ENCODE data around the gene ZGPAT.
"Not testable (repeated sequence)": the region's sequence is repeated elsewhere in the genome, so short reads cannot be mapped to it uniquely, and the experiment has no call there.

The ZGPAT gene

DNA sequence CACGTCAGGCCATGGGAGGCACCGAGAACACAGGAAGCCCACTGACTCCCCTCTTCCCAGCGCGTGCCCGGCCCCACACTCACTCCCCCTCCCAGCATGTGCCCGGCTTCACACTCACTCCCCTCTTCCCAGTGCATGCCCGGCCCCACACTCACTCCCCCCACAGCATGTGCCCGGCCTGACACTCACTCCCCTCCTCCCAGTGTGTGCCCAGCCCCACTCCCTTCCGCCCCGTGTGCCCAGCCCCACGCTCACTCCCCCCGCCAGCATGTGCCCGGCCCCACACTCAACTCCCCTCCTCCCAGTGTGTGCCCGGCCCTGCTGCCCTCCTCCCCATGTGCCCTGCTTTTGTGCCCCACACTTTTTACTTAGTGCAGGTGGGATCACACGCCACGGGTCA lies 40.0 kb upstream of the ZGPAT start:
- TF ChIP-seq ZNF274 (IDR thresholded peaks at IDR 0.05; ENCODE audit: low read depth, low read length) = no peak
- H3K4me3 ChIP-seq (ENCODE audit: low read length) = no peak overlapping the region

DNA sequence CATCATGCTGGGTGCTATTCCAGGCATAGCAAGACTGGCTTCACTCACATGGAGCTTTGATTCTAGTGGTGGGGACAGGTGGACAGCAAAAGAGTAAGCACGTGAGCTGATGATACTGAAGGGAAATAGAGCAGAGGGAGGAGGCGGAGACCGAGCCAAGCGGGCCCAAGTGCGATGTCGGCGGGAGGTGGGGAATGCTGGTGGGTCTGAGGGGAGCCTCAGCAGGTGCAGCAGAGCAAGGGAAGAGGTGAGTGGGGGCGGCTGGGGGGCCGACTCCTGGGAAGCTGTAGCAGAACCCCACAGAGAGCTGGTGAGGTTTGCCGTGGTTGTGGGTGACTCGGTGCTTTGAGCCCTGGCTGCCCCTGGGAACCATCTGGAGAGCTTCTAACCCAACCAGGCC lies 39.5 kb upstream of the ZGPAT start:
- no peak for TF ChIP-seq ZNF274 (IDR thresholded peaks at IDR 0.05; ENCODE audit: low read depth, low read length)
- H3K4me3 ChIP-seq (ENCODE audit: low read length) = no peak overlapping the region

DNA sequence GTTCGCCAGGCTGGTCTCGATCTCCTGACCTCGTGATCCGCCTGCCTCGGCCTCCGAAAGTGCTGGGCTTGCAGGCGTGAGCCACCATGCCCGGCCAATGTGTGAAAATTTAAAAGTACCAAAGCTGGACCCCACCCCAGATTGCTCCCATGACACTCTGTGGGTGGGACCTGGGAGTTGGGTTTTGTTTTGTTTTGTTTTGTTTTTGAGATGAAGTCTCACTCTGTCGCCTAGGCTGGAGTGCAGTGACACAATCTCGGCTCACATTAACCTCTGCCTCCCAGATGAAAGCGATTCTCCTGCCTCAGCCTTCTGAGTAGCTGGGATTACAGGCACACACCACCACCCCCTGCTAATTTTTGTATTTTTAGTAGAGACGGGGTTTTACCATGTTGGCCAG lies 36.1 kb upstream of the ZGPAT start:
- H3K4me3 ChIP-seq (ENCODE audit: low read length) = not testable (repeated sequence)

DNA sequence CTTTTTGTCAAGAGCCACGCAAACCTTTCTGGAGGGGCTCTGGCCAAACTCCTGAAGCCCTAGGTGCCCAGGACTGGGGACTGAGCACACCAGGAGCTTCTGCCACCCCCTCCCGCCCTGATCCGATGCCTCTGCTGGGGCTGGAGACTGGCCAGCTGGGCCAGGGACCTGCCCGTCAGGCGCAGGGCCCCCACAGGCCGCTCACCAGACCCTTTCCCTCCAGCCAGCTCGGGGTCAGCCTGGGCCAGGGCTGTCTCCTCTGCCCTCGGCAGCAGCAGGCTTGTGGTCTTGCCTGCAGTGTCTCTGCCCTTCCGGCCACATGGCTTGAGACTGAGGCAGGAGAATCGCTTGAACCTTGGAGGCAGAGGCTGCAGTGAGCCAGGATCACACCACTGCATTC lies 35.2 kb upstream of the ZGPAT start:
- TF ChIP-seq ZNF274 (IDR thresholded peaks at IDR 0.05; ENCODE audit: low read depth, low read length) = no peak
- no peak overlapping the region for H3K4me3 ChIP-seq (ENCODE audit: low read length)

DNA sequence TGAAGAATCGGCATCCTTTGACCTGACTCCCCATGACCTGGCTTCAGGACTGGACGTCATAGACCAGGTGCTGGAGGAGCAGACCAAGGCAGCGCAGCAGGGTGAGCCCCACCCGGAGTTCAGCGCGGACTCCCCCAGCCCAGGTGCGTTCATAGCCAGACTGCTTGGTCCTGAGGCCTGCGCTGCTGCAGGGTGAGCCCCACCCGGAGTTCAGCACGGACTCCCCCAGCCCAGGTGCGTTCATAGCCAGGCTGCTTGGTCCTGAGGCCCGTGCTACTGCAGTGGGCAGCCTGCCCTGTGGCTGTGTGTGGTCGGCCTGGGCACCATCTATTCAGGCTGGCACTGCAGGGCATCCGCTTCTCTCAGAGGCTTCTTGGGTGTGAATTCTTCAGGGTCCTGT lies 33.9 kb upstream of the ZGPAT start:
- TF ChIP-seq ZNF274 (IDR thresholded peaks at IDR 0.05; ENCODE audit: low read depth, low read length) = no peak
- no peak overlapping the region for H3K4me3 ChIP-seq (ENCODE audit: low read length)

DNA sequence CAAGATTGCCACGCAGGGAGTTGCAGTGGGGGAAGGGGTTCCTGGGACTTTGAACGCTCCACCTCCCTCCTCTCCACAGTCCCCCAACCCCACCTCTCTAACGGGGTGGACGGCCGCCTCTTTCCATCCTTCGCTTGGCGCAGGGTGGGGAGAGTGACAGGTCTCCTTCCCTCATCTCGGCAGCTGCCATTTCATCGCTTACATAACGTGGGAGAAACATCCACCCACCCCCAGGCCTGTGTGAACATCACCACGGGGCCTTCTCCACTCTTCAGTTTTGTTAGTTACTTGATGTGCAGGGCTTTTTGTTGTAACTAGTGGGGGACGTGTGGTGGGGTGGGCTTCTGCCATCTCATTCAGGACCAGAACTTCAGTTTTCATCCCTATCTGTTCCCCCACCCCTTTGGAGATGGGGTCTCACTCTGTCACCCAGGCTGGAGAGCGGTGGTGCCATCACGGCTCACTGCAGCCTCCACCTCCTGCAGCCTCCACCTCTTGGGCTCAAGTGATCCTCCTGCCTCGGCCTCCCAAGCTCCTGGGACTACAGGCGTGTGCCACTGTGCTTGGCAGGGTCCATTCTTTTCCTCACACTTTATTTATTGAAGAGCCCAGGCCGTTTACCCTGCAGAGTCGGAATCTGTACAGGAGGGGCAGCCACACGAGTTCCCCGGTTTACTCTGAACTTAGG lies 32.0 kb upstream of the ZGPAT start:
- no peak for TF ChIP-seq ZNF274 (IDR thresholded peaks at IDR 0.05; ENCODE audit: low read depth, low read length)
- H3K4me3 ChIP-seq (ENCODE audit: low read length) = no peak overlapping the region

DNA sequence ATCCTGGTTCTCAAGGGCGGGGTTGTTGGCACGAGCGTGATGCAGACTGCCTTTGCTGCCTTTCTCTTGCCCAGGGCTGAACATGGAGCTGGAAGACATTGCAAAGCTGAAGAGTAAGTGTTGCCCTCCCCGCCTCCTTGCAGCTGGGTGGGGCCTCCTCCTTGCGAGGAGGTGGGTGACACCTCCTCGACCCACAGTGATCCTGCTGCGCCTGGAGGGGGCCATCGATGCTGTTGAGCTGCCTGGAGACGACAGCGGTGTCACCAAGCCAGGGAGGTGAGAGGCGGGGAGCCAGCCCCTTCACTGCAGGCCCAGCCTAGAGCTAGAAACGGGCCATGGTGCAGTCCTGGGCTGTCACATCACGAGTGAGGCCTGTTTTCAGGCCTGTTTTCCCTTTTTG lies 29.8 kb upstream of the ZGPAT start:
- no peak for TF ChIP-seq ZNF274 (IDR thresholded peaks at IDR 0.05; ENCODE audit: low read depth, low read length)
- H3K4me3 ChIP-seq (ENCODE audit: low read length) = no peak overlapping the region

DNA sequence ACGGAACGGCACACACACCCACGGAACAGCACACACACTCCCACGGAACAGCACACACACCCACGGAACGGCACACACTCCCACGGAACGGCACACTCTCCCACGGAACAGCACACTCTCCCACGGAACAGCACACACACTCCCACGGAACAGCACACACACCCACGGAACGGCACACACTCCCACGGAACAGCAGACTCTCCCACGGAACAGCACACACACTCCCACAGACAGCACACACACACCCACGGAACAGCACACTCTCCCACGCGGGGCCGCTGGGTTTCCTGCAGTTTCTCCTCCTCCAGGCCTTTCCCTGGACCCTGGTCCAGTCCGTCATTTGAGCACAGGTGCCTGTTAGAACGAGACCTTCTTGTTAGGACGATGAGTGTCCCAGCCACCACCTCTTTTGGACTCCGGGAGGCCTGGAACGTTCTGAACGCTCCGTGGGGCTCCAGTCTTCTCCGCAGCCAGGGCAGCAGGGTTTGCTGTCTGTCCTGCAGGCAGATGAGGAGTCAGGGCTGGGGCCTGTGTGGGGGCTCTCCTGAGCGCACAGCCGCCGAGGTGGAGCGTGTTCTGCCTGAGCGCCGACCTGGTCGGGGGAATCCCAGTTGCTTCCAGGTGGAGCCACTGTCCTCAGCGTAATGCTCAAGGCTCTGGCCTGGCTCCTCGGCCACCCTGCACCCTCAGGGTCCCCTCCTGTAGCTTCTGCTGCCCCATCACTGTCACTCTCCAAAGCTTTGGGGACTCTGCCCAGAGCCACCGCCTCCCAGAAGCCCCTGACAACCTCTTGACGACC lies 29.0 kb upstream of the ZGPAT start:
- no peak for TF ChIP-seq ZNF274 (IDR thresholded peaks at IDR 0.05; ENCODE audit: low read depth, low read length)
- H3K4me3 ChIP-seq (ENCODE audit: low read length) = no peak overlapping the region

DNA sequence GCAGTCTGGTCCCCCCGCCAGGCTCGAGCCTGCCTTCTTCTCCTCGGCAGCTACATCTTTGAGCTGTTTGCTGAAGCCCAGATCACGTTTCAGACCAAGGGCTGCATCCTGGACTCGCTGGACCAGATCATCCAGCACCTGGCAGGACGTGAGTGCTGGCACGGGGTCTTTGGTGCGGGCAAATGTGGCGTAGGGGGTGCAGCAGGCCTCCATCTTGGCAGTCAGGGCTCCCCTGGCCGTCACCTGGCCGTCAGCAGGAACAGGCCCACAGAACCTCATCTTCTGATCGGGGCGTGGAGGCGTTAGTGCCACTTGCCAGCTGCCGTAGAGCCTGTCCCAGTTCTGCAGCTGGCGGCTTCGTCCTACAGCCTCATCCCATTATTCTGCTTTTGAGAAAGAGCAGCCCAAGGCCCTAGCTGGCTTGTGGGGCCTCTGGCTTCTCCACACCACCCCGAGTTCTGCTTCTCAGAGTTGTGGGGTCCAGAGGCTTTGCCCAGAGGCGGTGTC lies 28.0 kb upstream of the ZGPAT start:
- H3K4me3 ChIP-seq (ENCODE audit: low read length) = no peak overlapping the region
- TF ChIP-seq ZNF274 (IDR thresholded peaks at IDR 0.05; ENCODE audit: low read depth, low read length) = no peak

DNA sequence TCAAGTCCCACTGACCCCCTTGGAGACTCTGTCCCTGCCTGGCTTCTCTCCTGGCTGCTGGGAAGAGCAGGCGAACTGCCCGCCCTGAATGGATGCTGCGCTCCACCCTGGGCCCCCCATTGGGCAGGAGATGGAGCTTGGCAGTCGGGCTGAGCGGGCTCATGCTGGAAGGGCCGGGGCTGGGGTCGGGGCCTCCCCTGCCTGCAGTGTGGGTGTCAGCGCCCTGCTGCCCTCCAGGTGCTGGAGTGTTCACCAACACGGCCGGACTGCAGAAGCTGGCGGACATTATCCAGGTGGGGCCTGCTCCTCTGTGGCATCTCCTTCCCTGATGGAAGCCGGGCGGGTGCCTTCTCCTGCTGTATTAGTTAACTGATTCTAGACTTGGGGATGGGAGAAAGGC lies 27.4 kb upstream of the ZGPAT start:
- no peak for TF ChIP-seq ZNF274 (IDR thresholded peaks at IDR 0.05; ENCODE audit: low read depth, low read length)
- H3K4me3 ChIP-seq (ENCODE audit: low read length) = no peak overlapping the region

DNA sequence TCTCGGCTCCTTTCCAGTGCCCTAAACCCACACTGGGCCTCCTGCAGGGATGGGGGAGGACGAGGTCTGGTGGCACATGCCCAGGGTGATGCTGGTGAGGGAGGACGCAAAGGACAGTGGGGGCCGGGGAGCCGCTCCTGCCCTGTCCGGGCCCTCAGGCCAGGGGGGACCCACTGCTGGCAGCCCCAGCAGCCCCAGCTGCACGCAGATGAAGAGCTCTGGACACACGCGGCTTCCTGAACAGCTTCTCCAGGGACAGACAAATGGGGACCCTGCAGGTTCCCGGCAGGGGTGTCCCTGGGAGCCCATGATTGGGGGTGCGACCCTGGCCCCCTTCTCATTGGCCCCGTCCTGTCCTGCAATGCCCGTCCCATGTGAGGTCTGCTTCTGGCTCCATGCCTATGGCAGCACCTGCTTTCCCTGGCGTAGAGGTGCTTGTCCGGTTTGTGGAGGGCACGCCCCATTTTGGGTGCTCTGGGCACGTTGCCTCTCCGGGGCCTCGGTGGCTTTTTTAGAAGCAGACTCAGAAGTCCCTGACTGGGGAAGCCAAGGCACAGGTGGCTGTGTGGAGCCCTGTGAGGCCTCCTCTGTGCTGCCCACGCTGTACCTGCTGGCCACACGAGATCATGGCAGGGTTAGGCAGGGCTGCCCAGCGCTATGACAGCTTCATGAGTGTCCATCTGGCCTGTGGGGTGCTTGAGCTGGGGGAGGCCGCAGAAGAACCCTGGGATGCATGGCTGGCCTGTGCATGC lies 26.8 kb upstream of the ZGPAT start:
- no peak for TF ChIP-seq ZNF274 (IDR thresholded peaks at IDR 0.05; ENCODE audit: low read depth, low read length)
- no peak overlapping the region for H3K4me3 ChIP-seq (ENCODE audit: low read length)

DNA sequence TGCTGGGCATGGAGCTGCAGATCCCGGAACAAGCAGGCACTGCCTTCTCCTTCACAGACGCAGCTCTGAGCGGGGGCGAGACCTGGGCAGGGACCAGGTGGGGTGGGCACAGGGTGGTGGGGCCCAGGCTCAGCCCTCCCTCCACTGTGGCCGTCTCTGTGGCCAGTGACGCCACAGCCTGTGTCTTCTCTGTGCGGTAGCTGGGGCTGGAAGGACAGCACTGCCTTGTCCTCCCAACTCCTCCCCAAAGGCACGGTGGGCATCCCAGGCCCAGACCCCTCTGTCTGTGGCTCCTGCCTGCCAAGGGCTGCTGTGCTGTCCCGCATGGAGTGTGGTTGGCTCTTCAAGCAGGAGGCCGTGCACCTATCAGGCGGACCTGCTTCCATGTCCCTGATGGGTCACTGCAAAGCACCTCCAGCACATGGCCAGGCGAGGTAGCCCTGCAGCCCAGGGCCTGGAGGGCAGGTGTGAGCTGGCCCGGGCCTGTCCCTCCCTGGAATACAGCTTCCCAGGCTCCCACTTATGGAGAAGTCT lies 26.2 kb upstream of the ZGPAT start:
- TF ChIP-seq ZNF274 (IDR thresholded peaks at IDR 0.05; ENCODE audit: low read depth, low read length) = no peak
- no peak overlapping the region for H3K4me3 ChIP-seq (ENCODE audit: low read length)

DNA sequence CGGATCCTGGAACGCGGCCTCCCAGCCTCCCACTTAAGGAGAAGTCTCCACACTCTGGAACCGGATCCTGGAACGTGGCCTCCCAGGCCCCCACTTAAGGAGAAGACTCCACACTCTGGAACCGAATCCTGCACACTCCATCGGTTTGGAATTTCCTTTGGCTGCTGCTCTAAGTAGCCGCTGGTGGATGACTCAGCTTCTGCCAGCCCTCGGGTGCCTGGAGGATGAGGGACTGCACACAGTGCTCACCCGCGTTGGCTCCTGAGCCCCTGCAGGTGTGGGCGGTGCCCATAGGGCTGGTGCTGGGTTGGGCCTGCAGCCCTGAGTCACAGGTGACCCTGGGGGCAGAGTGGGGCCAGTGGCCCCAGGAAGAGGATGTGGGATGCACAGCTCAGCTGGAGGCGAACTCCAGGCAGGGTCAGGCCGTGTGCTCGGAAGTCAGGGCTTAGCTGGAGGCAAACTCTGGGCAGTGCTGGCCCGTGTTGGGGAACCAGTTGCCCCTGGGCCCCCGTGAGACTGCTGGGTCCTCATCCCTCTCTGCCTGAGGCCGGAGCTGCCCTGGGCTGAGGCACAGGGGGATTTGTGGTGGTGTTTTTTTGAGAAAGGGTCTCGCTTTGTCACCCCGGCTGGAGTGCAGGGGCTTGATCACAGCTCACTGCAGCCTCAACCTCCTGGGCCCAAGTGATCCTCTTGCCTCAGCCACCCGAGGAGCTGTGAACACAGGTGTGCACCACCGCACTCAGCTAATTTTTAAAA lies 25.3 kb upstream of the ZGPAT start:
- no peak for TF ChIP-seq ZNF274 (IDR thresholded peaks at IDR 0.05; ENCODE audit: low read depth, low read length)
- H3K4me3 ChIP-seq (ENCODE audit: low read length) = no peak overlapping the region

Data from GM08714 (cell line).